Neural progenitor cell (in vitro differentiated cells): Measurements from ENCODE around the gene SNTG2. TPM values are rescaled to one million over a fixed set of nuclear protein-coding genes. Genes with fewer than 3 reads are reported as not detected.

Experiments
- DNase-seq: peaks from one replicate; pipeline ENCODE4 v3.0.0-alpha.2; 2016; ENCODE audit warnings: low spot score
- H2AFZ ChIP-seq: fragments of 200-600 bp; sonication (generic); replicated peaks from 2 replicates; pipeline ENCODE4 v1.6.1; 2016; ENCODE audit warnings: antibody characterized with exemption
- H3F3A ChIP-seq: fragments of 200-600 bp; sonication (generic); 2 replicates; pipeline ENCODE4 v1.6.1; 2016; ENCODE audit warnings: antibody characterized with exemption, low read depth
- H3K27ac ChIP-seq: fragments of 200-600 bp; sonication (generic); 2 replicates; pipeline ENCODE4 v1.5.1; 2016; ENCODE audit warnings: mild to moderate bottlenecking
- H3K27me3 ChIP-seq: fragments of 200-600 bp; sonication (generic); 2 replicates; pipeline ENCODE4 v1.6.1; 2016; ENCODE audit warnings: mild to moderate bottlenecking, moderate library complexity
- H3K36me3 ChIP-seq: fragments of 200-600 bp; sonication (generic); 2 replicates; pipeline ENCODE4 v1.5.1; 2016
- H3K4me1 ChIP-seq: fragments of 200-600 bp; sonication (generic); 2 replicates; pipeline ENCODE4 v1.6.1; 2016; ENCODE audit warnings: mixed run types
- H3K4me2 ChIP-seq: fragments of 200-600 bp; sonication (generic); 2 replicates; pipeline ENCODE4 v1.6.1; 2016
- H3K4me3 ChIP-seq: fragments of 200-600 bp; sonication (generic); 2 replicates; pipeline ENCODE4 v1.5.1; 2016
- H3K79me2 ChIP-seq: fragments of 200-600 bp; sonication (generic); 2 replicates; pipeline ENCODE4 v1.6.1; 2016; ENCODE audit warnings: low read depth
- H3K9ac ChIP-seq: fragments of 200-600 bp; sonication (generic); 2 replicates; pipeline ENCODE4 v1.6.1; 2016
- H3K9me3 ChIP-seq: fragments of 200-600 bp; sonication (generic); 2 replicates; pipeline ENCODE4 v1.5.1; 2016; ENCODE audit warnings: low read depth
- H4K20me1 ChIP-seq: fragments of 200-600 bp; sonication (generic); 2 replicates; pipeline ENCODE4 v1.6.1; 2016; ENCODE audit warnings: low read depth
- H3K27ac Mint-ChIP-seq: 3 replicates; pipeline ENCODE4 v1.8.0; 2021; ENCODE audit warnings: mixed read lengths
- H3K27me3 Mint-ChIP-seq: 2 replicates; pipeline ENCODE4 v1.8.0; 2022; ENCODE audit warnings: low read depth, mild to moderate bottlenecking, inconsistent platforms, moderate library complexity, mixed read lengths; ENCODE audit not compliant: insufficient read depth
- H3K36me3 Mint-ChIP-seq: 3 replicates; pipeline ENCODE4 v1.8.0; 2021; ENCODE audit warnings: mixed read lengths
- H3K4me1 Mint-ChIP-seq: 3 replicates; pipeline ENCODE4 v1.8.0; 2021; ENCODE audit warnings: mixed read lengths
- H3K4me3 Mint-ChIP-seq: 3 replicates; pipeline ENCODE4 v1.8.0; 2021; ENCODE audit warnings: mild to moderate bottlenecking, moderate library complexity, mixed read lengths
- H3K9me3 Mint-ChIP-seq: 3 replicates; pipeline ENCODE4 v1.8.0; 2020; ENCODE audit warnings: mixed read lengths
- EZH2 ChIP-seq: fragments of 200-600 bp; sonication (generic); IDR thresholded peaks from 2 replicates; pipeline ENCODE4 v1.6.1; 2017; ENCODE audit warnings: antibody characterized with exemption, mild to moderate bottlenecking, moderate library complexity
- EZH2phosphoT487 ChIP-seq: fragments of 200-600 bp; sonication (generic); IDR thresholded peaks from 2 replicates; pipeline ENCODE4 v1.6.1; 2017; ENCODE audit warnings: antibody characterized with exemption
- total RNA-seq: library from RNA; depleted of rRNA; stranded (reverse); fragments of >200 nt; gene quantifications from 2 replicates; pipeline ENCODE4 v1.2.3, GENCODE V29; 2015; ENCODE audit warnings: low replicate concordance
- TF ChIP-seq, protein P1 (sequence below): fragments of 200-600 bp; sonication (generic); IDR thresholded peaks from 2 replicates; pipeline ENCODE4 v1.5.1; 2017; ENCODE audit warnings: antibody characterized with exemption, mild to moderate bottlenecking

SNTG2 gene
- total RNA-seq, 1 donor from 2014 or later = 1.1 TPM

DNA sequence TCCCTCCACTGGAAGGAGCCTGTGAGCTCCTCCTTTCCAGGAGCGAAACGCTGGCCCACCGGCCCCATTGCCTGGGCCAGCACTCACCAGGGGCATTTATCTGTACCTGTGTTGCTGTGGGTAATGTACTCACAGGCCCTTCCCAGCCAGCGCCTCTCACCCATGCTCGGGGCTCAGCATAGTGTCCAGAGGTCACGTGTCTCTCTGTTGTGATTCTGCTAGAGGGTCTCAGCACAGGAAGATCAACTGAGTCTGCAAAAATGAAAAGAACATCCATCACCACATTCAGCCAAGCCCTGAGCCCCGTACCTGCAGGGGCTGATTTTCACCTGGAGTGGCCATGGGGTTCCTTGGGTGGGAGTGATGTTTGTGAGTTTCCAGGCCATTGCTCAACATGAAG, 359.6 kb downstream of the SNTG2 start:
- Histone ChIP-seq H3K9me3 (no peaks in the 10 kb centered on the region), H2AFZ (no peak overlapping the region), H3K4me1 (peaks cover 11% of the 10 kb centered on the region), H3K4me2 (no peak overlapping the region), H3K36me3 (no peaks in the 10 kb centered on the region), H3F3A (no peaks in the 10 kb centered on the region), H3K79me2 (no peaks in the 10 kb centered on the region), H3K9ac (no peak overlapping the region), H3K4me3 (no peak overlapping the region), H4K20me1 (no peaks in the 10 kb centered on the region), H3K27ac (no peak overlapping the region), H3K27me3 (no peaks in the 10 kb centered on the region)
- no peak for DNase-seq
- H3K4me3 Mint-ChIP-seq = no peak overlapping the region
- TF ChIP-seq EZH2phosphoT487 = no peak
- TF ChIP-seq, protein P1, sequence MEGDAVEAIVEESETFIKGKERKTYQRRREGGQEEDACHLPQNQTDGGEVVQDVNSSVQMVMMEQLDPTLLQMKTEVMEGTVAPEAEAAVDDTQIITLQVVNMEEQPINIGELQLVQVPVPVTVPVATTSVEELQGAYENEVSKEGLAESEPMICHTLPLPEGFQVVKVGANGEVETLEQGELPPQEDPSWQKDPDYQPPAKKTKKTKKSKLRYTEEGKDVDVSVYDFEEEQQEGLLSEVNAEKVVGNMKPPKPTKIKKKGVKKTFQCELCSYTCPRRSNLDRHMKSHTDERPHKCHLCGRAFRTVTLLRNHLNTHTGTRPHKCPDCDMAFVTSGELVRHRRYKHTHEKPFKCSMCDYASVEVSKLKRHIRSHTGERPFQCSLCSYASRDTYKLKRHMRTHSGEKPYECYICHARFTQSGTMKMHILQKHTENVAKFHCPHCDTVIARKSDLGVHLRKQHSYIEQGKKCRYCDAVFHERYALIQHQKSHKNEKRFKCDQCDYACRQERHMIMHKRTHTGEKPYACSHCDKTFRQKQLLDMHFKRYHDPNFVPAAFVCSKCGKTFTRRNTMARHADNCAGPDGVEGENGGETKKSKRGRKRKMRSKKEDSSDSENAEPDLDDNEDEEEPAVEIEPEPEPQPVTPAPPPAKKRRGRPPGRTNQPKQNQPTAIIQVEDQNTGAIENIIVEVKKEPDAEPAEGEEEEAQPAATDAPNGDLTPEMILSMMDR = no peak
- no peak for TF ChIP-seq EZH2
- H3K27me3 Mint-ChIP-seq = peaks cover 12% of the 10 kb centered on the region
- peaks cover 20% of the 10 kb centered on the region for H3K4me1 Mint-ChIP-seq
- H3K27ac Mint-ChIP-seq = peak overlapping the region; percentile 8
- no peaks in the 10 kb centered on the region for H3K9me3 Mint-ChIP-seq
- H3K36me3 Mint-ChIP-seq = no peaks in the 10 kb centered on the region

DNA sequence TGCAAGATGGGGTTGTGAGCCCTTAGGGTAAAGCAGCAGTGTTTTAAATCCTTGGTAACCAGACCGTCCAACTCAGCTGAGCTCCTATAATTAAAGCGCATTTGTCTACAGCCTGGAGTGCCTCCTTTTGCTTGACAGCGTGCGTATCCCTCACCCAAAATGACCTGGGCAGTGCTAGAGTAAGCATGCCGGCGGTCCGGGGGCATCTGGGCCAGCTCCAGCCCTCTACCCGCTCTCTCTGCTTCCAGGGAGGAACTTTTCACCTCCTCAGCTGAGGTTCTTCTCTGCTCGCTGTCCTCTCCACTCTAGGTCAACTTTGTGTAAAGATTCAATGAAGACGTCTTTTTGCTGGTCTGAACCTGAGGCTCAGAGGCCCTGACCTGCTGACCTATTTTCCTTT, 360.2 kb downstream of the SNTG2 start:
- Mint-ChIP-seq H3K27me3 (peaks cover 14% of the 10 kb centered on the region), H3K4me1 (peaks cover 13% of the 10 kb centered on the region), H3K27ac (no peak overlapping the region), H3K4me3 (no peak overlapping the region), H3K9me3 (peaks cover 1% of the 10 kb centered on the region), H3K36me3 (no peaks in the 10 kb centered on the region)
- Histone ChIP-seq H3K79me2 (no peaks in the 10 kb centered on the region), H3K4me3 (no peak overlapping the region), H3K36me3 (no peaks in the 10 kb centered on the region), H3K9ac (no peak overlapping the region), H3F3A (no peaks in the 10 kb centered on the region), H3K4me2 (no peak overlapping the region), H3K27ac (no peak overlapping the region), H3K27me3 (no peaks in the 10 kb centered on the region), H4K20me1 (no peaks in the 10 kb centered on the region), H3K9me3 (no peaks in the 10 kb centered on the region), H2AFZ (no peak overlapping the region), H3K4me1 (peaks cover 5% of the 10 kb centered on the region)
- TF ChIP-seq EZH2phosphoT487 (no peak), EZH2 (no peak)
- TF ChIP-seq, protein P1 = no peak
- no peak for DNase-seq

DNA sequence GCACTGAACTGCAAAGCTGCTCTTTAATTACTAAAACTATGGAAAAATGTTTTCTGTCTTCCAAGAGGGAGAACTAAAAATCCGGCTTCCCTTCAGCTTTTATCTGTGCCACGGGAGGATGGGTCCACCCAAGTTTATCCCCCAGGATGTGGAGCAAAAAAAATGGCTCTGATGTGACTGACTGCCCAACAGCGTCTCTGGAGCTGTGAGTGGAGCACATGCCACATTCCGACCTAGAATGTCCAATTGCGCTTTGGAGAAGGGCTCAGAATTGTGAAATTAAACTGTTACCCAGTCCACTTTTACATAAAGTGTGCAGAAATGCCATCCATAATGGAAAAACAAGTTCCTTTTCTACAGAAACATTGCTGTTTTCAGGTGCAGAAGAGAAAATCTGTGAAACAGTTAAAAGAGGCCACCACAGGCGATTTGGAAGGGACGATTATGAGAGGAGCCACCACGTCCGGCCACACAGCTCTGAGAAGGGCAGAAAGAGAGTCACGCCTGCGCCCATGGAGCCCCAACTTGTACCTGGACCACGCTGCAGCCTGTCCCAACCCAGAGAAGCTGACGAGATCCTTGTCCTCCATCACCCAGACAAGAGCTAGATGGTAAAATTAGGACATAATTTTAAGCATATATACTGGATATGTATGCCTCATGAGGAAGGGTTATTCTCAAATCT, 362.7 kb downstream of the SNTG2 start:
- Histone ChIP-seq H3K9ac (no peak overlapping the region), H3K4me1 (no peaks in the 10 kb centered on the region), H3K9me3 (no peaks in the 10 kb centered on the region), H3K4me2 (no peak overlapping the region), H3K36me3 (no peaks in the 10 kb centered on the region), H3F3A (no peaks in the 10 kb centered on the region), H3K27me3 (no peaks in the 10 kb centered on the region), H2AFZ (no peak overlapping the region), H3K4me3 (no peak overlapping the region), H3K79me2 (no peaks in the 10 kb centered on the region), H4K20me1 (no peaks in the 10 kb centered on the region), H3K27ac (no peak overlapping the region)
- peaks cover 2% of the 10 kb centered on the region for H3K9me3 Mint-ChIP-seq
- no peak for DNase-seq
- H3K4me1 Mint-ChIP-seq = peaks cover 3% of the 10 kb centered on the region
- H3K4me3 Mint-ChIP-seq = no peak overlapping the region
- TF ChIP-seq, protein P1 = no peak
- no peak for TF ChIP-seq EZH2
- no peak for TF ChIP-seq EZH2phosphoT487
- peaks cover 6% of the 10 kb centered on the region for H3K27me3 Mint-ChIP-seq
- no peak overlapping the region for H3K27ac Mint-ChIP-seq
- H3K36me3 Mint-ChIP-seq = no peaks in the 10 kb centered on the region
